H9 (cell line): Measurements from ENCODE around the gene PPARA. TPM values are rescaled to one million over a fixed set of nuclear protein-coding genes. Genes with fewer than 3 reads are reported as not detected.

ENCODE experiments used
- DNase-seq: peaks from one replicate; pipeline ENCODE4 v3.0.0-alpha.2; 2017
- H2AFZ ChIP-seq: one replicate; pipeline ENCODE4 v1.6.1; 2013; ENCODE audit warnings: mild to moderate bottlenecking, low read length, control low read depth, moderate library complexity
- H2AK5ac ChIP-seq: 2 replicates; pipeline ENCODE4 v1.6.1; 2013; ENCODE audit warnings: low read length, control low read depth, mixed read lengths; ENCODE audit not compliant: insufficient read length
- H2BK120ac ChIP-seq: one replicate; pipeline ENCODE4 v1.6.1; 2013; ENCODE audit warnings: low read depth, mild to moderate bottlenecking, low read length, control low read depth, inconsistent platforms; ENCODE audit not compliant: poor library complexity, severe bottlenecking
- H2BK12ac ChIP-seq: 2 replicates; pipeline ENCODE4 v1.6.1; 2013; ENCODE audit warnings: low read length, control low read depth, mixed read lengths, low read depth; ENCODE audit not compliant: insufficient read length
- H2BK15ac ChIP-seq: 2 replicates; pipeline ENCODE4 v1.6.1; 2013; ENCODE audit warnings: low read depth, low read length, control low read depth
- H2BK20ac ChIP-seq: one replicate; pipeline ENCODE4 v1.6.1; 2013; ENCODE audit warnings: low read depth, mild to moderate bottlenecking, low read length, control low read depth, inconsistent platforms; ENCODE audit not compliant: poor library complexity, severe bottlenecking
- H2BK5ac ChIP-seq: 2 replicates; pipeline ENCODE4 v1.6.1; 2013; ENCODE audit warnings: low read length, control low read depth, mixed read lengths; ENCODE audit not compliant: insufficient read length
- H3K14ac ChIP-seq: 2 replicates; pipeline ENCODE4 v1.6.1; 2013; ENCODE audit warnings: low read length, control low read depth; ENCODE audit not compliant: insufficient read depth
- H3K18ac ChIP-seq: 2 replicates; pipeline ENCODE4 v1.6.1; 2013; ENCODE audit warnings: low read depth, mild to moderate bottlenecking, mixed read lengths, low read length, control low read depth; ENCODE audit not compliant: insufficient read length
- H3K23ac ChIP-seq: 2 replicates; pipeline ENCODE4 v1.6.1; 2013; ENCODE audit warnings: low read length, control low read depth, mixed read lengths, low read depth; ENCODE audit not compliant: insufficient read length
- H3K23me2 ChIP-seq: 2 replicates; pipeline ENCODE4 v1.6.1; 2013; ENCODE audit warnings: low read depth, mild to moderate bottlenecking, mixed read lengths, low read length, control low read depth; ENCODE audit not compliant: insufficient read length, poor library complexity, severe bottlenecking
- H3K27ac ChIP-seq: 2 replicates; pipeline ENCODE4 v1.5.1; 2013; ENCODE audit warnings: low read length, control low read depth, mixed read lengths, low read depth; ENCODE audit not compliant: insufficient read length
- H3K27me3 ChIP-seq: 2 replicates; pipeline ENCODE4 v1.6.1; 2013; ENCODE audit warnings: low read length, control low read depth, inconsistent platforms; ENCODE audit not compliant: insufficient read depth
- H3K4ac ChIP-seq: 2 replicates; pipeline ENCODE4 v1.6.1; 2013; ENCODE audit warnings: low read depth, mild to moderate bottlenecking, control low read depth, inconsistent platforms, low read length, moderate library complexity
- H3K4me1 ChIP-seq: 2 replicates; pipeline ENCODE4 v1.6.1; 2013; ENCODE audit warnings: low read length, control low read depth, inconsistent platforms; ENCODE audit not compliant: insufficient read depth
- H3K4me2 ChIP-seq: 2 replicates; pipeline ENCODE4 v1.6.1; 2013; ENCODE audit warnings: low read length, control low read depth, mixed read lengths; ENCODE audit not compliant: insufficient read length, insufficient read depth
- H3K56ac ChIP-seq: 2 replicates; pipeline ENCODE4 v1.6.1; 2013; ENCODE audit warnings: low read depth, mild to moderate bottlenecking, mixed read lengths, low read length, control low read depth; ENCODE audit not compliant: insufficient read length
- H3K79me1 ChIP-seq: 2 replicates; pipeline ENCODE4 v1.6.1; 2013; ENCODE audit warnings: low read depth, mild to moderate bottlenecking, moderate library complexity, low read length, control low read depth, inconsistent platforms; ENCODE audit not compliant: insufficient read depth, poor library complexity, severe bottlenecking
- H3K79me2 ChIP-seq: 2 replicates; pipeline ENCODE4 v1.6.1; 2013; ENCODE audit warnings: low read length, control low read depth, inconsistent platforms; ENCODE audit not compliant: insufficient read depth
- H3K9ac ChIP-seq: 2 replicates; pipeline ENCODE4 v1.6.1; 2013; ENCODE audit warnings: low read length, control low read depth, mixed read lengths; ENCODE audit not compliant: insufficient read length; ENCODE audit errors: extremely low read depth
- H3K9me3 ChIP-seq: one replicate; pipeline ENCODE4 v1.6.1; 2013; ENCODE audit warnings: low read depth, low read length, inconsistent platforms; ENCODE audit not compliant: control insufficient read depth
- H3T11ph ChIP-seq: one replicate; pipeline ENCODE4 v1.6.1; 2013; ENCODE audit warnings: mild to moderate bottlenecking, low read length, control low read depth, inconsistent platforms
- H4K20me1 ChIP-seq: one replicate; pipeline ENCODE4 v1.6.1; 2013; ENCODE audit not compliant: control insufficient read depth, insufficient read length, insufficient read depth
- H4K5ac ChIP-seq: 2 replicates; pipeline ENCODE4 v1.6.1; 2013; ENCODE audit warnings: low read depth, mild to moderate bottlenecking, mixed read lengths, low read length, control low read depth; ENCODE audit not compliant: insufficient read length
- H4K8ac ChIP-seq: replicated peaks from 2 replicates; pipeline ENCODE4 v1.6.1; 2013; ENCODE audit warnings: low read length, control low read depth, mixed read lengths, low read depth; ENCODE audit not compliant: insufficient read length
- H4K91ac ChIP-seq: 2 replicates; pipeline ENCODE4 v1.6.1; 2013; ENCODE audit warnings: low read depth, mild to moderate bottlenecking, moderate library complexity, mixed read lengths, low read length, control low read depth; ENCODE audit not compliant: insufficient read length
- H3K27ac Mint-ChIP-seq, 3 experiments: 2 replicates in 2 of 3; 3 replicates in 1 of 3; pipeline ENCODE4 v1.8.0; 2020 to 2021; ENCODE audit warnings: mixed read lengths in 3 of 3, mild to moderate bottlenecking in 1 of 3, moderate library complexity in 1 of 3
- H3K27me3 Mint-ChIP-seq: 2 replicates; pipeline ENCODE4 v1.8.0; 2021; ENCODE audit warnings: low read depth, mild to moderate bottlenecking, moderate library complexity, mixed read lengths
- H3K36me3 Mint-ChIP-seq, 3 experiments: 2 replicates in 2 of 3; 3 replicates in 1 of 3; pipeline ENCODE4 v1.8.0; 2020 to 2021; ENCODE audit warnings: low read depth in 3 of 3, mixed read lengths in 3 of 3; ENCODE audit not compliant: insufficient read depth in 1 of 3
- H3K4me1 Mint-ChIP-seq, 2 experiments: 2 replicates each; pipeline ENCODE4 v1.8.0; 2020; ENCODE audit warnings: mixed read lengths in 2 of 2
- H3K4me3 Mint-ChIP-seq, 2 experiments: 2 replicates in 1 of 2; 3 replicates in 1 of 2; pipeline ENCODE4 v1.8.0; 2020 to 2021; ENCODE audit warnings: mild to moderate bottlenecking in 2 of 2, mixed read lengths in 2 of 2, moderate library complexity in 1 of 2
- H3K9me3 Mint-ChIP-seq, 2 experiments: 2 replicates in 1 of 2; 3 replicates in 1 of 2; pipeline ENCODE4 v1.8.0; 2020; ENCODE audit warnings: mild to moderate bottlenecking in 2 of 2, mixed read lengths in 2 of 2, moderate library complexity in 1 of 2
- CTCF ChIP-seq: fragments of 200-600 bp; sonication (generic); conservative IDR thresholded peaks from 3 replicates; pipeline ENCODE4 v1.8.0; 2021; ENCODE audit warnings: antibody characterized with exemption, mild to moderate bottlenecking
- WGBS: extraction: QIAGEN DNeasy Blood & Tissue Kit; methylation state at CpG from one replicate; pipeline ENCODE4 v1.1.7; 2013; ENCODE audit warnings: missing lambda C conversion rate, low lambda C conversion rate, mixed read lengths; ENCODE audit not compliant: insufficient read length; ENCODE audit errors: extremely low coverage; 5-methylcytosine and 5-hydroxymethylcytosine counted together
- total RNA-seq: library from RNA; stranded (reverse); gene quantifications from 2 replicates; pipeline ENCODE4 v1.2.1, GENCODE V29; 2021

PPARA gene
- total RNA-seq, 1 experiment from 2014 or later = 7.3 TPM

DNA sequence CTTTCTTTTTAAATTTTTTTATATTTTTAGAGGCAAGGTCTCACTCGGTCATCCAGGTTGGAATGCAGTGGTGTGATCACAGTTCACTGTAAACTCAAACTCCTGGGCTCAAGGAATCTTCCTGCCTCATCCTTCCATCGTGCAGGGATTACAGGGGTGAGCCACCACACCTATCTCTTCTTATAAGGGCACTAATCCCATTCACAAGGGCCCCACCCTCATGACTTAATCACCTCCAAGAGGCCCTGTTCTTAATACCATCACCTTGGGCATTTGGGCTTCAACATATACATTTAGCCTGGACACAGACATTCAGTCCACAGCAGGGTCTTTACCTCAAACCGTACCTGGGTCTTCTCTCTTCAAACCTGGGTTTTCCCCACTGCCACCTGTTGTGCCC lies 141.8 kb downstream of the PPARA start:
- WGBS = no CpG with 5 or more reads among the region's 3 CpGs
- H3T11ph ChIP-seq = no peak overlapping the region
- no peak for TF ChIP-seq CTCF

More for the DNA sequence above, 141.8 kb downstream of the PPARA start:
- no peak overlapping the region for H2BK5ac ChIP-seq
- no peak overlapping the region for H3K14ac ChIP-seq
- H3K23ac ChIP-seq = no peak overlapping the region
- H3K4me1 ChIP-seq = no peaks in the 10 kb centered on the region
- Mint-ChIP-seq H3K27me3 (no peaks in the 10 kb centered on the region; the same call in 1 of the 2 replicates), H3K27ac (no peak overlapping the region), H3K36me3 (peaks cover 2 to 23% (median 18%) of the 10 kb centered on the region in 3 experiments; a peak in 6 of 7 replicates), H3K4me3 (no peak overlapping the region; a peak in 1 of 5 replicates), H3K9me3 (no peaks in the 10 kb centered on the region), H3K4me1 (peaks cover 12 to 13% of the 10 kb centered on the region in 2 experiments)
- H3K27ac ChIP-seq = no peak overlapping the region
- H3K23me2 ChIP-seq = peaks cover 4% of the 10 kb centered on the region
- H4K20me1 ChIP-seq = no peaks in the 10 kb centered on the region
- no peak overlapping the region for H2BK120ac ChIP-seq
- no peak overlapping the region for H2BK12ac ChIP-seq
- no peak for DNase-seq
- no peak overlapping the region for H3K9ac ChIP-seq
- no peak overlapping the region for H3K4ac ChIP-seq
- H2AFZ ChIP-seq = no peak overlapping the region
- no peak overlapping the region for H2AK5ac ChIP-seq
- H3K4me2 ChIP-seq = no peak overlapping the region
- H4K91ac ChIP-seq = no peak overlapping the region
- H3K56ac ChIP-seq = no peak overlapping the region
- no peaks in the 10 kb centered on the region for H3K27me3 ChIP-seq
- no peaks in the 10 kb centered on the region for H3K9me3 ChIP-seq
- H3K79me1 ChIP-seq = no peaks in the 10 kb centered on the region
- H2BK15ac ChIP-seq = no peak overlapping the region
- H3K79me2 ChIP-seq = no peaks in the 10 kb centered on the region
- no peak overlapping the region for H2BK20ac ChIP-seq
- H3K18ac ChIP-seq = no peak overlapping the region
- H4K8ac ChIP-seq = no peak overlapping the region
- H4K5ac ChIP-seq = no peak overlapping the region
